Anterior cingulate cortex (tissue), 58 donors: ENCODE data around the gene SECISBP2.

Experiments used
- DNase-seq, 58 donors: peaks; one replicate each; lab custom pipeline; 2025; lab: John Stamatoyannopoulos, UW

SECISBP2 gene

DNA sequence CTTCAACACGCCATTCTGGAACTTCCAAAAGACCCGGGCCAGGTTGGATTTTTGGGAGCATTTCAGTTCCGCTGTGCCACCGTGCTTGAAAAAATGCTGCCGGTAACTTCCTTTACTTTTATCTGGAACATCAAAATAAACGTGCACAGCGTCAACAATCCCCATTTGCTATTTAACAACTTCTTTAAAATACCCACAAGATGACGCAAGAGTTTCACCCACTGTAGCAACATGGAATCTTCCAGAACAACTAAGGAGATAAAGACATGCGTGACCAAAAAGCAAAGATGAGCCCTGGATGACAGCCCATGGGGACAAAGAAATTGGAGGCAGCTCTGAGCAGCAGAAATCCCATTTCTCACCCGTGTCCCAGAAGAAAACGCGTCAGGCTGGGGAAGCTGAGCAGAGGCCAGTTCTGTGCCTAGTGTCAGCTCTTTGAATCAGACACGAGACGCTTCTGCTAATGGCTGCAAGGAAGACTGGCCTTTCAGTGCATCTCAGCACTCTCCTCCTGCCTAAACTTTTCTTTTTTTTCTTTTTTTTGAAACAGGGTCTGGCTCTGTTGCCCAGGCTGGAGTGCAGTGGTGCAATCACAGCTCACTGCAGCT, 61.3 kb downstream of the SECISBP2 start:
- no peak for DNase-seq

DNA sequence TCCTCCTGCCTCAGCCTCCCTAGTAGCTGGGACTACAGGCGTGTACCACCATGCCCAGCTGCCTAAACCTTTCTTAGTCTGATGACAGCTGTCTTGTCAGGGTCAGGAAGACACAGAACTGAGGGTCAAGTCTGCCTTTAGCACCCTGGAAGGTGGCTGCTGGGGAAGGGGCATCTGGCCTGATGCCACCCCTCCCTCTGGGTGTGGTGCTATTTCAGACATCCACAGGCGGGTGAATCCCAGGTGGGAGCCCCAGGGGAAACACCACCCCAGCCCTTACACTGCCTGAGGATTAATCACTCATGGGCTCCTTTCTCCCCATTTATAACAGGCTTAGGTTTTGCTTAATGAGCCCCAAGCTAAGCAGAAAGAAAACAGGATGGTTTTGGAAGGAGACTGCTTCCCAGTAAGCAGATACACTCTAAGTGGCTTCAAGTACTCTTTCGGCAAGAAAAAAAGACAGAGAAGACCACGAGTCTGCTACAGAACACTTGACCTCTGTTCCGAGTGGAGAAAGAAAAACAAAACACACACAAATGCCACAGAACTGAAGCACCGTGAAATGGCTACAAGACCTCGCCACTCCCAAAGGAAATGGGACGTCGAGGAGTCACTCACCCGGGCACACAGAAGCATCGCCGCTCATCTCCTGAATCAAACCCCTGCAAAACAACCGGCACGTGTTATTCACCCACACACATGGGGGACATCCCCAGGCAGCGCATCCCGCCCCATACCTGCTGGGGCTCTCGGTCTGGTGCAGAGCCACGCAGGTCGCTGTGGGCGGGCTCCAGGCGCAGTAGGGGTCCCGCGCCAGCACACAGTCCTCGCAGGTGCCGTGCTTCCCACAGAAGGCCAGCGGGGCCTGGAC, 62.4 kb downstream of the SECISBP2 start:
- DNase-seq, result no peak

DNA sequence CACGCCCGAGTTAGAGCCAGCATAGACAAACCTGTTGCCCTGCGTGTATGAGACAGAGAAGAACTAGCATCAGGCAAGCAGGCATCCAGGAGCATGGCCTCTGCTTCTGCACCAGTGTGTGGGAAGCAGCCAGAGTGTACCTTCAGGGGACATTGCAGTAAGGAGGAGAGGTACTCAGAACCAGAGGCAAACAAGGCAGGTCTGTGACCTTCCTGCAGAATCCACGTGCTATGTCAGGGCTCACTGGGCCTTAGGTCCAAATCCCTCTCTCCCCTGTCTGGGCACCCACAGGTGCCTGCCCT, 63.0 kb downstream of the SECISBP2 start:
- DNase-seq, result no peak

DNA sequence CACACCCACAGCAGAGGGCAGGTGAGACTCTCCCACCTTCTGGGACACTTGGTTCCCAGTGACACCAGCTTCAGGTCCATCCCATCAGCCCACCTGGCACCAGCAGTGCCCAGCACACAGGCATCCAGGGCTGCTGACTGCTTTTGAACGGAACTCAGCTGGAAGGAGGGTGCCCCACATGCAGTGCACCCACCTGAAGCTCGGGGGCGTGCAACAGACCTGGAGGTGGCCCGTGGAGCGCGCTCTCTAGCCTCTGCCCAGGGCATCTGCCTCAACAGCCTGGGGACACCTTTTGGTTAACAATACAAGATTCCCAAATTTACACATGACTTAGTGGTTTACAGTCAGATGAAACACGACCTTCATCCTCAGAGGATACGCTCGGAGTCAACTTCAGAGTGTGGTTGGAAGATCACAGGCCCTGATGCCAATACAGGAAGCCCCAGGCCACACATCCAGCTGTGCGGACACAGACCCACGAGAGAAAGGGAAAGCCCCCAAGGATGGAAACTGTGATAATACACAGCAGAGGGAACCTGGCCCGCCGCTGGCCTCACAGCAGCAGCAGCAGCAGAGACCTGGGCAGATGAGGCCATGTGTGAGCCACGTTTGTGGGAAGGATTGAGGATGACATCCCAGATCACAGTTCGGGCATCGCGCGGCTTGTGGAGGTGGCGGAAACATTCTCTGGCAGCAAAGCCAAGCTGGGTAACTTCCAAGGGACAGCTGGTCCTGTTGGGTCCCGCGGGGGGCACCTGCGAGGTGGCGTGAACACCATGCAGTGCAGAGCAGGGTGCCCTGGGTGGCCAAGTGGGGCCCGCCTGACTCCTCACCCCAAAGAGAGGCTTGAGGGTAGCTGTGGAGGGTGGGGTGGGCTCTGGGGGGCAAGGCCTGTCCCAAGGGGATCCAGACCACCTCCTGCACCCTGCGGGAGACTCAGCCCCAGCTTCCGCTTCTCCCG, 64.0 kb downstream of the SECISBP2 start:
- DNase-seq, result no peak

DNA sequence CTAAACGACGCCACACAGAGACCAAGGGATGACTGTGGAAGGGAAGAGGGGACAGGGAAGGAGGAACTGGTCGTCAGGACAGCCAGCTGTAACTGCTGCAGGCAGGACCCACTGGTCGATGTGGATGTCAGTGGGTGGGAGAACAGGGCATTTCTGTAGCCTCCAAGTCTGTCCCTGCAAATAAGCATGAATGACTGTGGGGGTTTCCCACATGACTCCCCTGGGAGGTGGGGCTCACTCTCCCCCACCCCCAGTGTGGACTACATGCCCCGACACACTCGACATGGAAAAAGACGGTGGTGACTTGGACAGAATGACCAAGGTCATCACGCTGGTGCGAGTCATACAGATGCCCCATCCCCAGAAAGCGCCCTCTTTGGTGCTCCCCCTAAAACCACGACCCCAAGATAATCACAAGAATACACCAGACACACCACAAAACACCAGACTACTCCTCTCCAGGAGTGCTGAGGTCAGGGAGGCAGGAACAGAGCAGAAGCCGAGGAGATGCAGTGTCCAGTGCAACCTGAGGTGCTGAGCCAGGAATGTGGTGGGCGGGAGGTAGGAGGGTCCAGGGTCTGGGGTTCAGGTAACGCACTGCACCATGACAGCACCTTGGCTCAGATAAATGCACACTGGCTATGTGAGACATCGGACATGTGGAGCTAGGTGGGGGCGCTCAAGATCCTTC, 64.9 kb downstream of the SECISBP2 start:
- no peak for DNase-seq

DNA sequence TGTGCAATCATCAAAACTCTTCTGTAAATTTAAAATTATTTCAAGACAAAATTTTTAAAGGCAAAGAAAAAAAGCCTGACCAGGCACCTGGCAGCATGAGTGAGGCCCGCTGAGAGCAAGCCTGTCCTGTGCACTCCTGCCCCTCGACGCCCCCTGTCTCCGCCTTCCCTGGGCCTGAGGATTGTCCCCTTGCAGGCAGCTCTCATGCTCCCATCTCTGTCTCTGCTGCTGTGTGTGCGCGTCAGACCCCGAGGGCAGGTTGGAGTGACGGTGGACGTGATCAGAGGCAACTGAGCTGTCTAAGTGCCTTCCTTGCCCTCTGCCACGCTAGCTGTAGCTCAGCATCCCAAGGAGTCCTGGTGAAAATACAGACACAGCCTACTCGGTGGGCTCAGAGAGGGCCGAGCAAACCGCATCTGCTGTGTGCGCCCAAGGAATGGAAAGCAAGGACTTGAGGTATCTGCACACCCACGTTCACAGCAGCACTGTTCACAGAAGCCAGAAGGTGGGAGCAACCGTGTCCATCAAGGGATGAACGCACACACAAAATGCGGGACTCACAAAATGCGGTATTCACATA, 65.5 kb downstream of the SECISBP2 start:
- peak in 1 of 58 donors; percentile 40 for DNase-seq

DNA sequence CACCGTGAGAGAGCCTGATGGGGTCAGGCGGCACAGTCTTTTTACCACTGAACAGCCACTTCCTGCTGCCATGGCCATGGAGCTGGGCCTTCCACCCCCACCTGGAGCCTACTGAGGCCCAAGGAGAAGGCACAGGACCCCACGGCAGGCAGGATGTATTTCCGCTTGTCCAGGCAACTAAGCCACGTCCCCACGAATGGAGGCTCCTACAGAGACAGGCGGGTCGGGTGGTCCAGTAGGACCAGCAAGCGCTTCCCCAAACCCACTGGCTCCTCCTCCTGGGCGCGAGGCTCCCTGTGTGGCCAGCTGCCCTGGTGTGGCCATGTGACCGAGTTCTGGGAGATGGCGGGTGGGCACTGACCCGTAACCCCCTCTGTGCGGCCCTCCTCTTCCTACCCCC, 66.5 kb downstream of the SECISBP2 start:
- DNase-seq, result no peak

DNA sequence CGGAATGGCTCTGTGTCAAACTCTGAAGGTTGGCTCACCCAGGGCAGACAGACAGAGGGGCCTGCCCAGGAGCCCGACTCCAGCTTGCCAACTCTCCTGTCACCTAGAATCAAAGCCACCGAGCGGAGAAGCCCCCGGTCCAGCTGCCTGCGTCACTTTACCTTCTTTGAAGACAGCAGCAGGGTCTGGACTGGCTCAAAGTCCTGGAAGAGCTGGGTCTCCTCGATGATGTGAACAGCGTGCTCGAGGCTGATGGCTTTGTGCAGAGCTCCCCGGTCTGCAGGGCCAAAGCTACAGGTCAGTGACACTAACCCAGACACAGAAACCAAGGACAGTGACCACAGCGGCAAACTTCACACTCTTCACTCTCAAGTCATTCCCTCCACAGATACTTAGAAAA, 67.9 kb downstream of the SECISBP2 start:
- DNase-seq, result no peak

DNA sequence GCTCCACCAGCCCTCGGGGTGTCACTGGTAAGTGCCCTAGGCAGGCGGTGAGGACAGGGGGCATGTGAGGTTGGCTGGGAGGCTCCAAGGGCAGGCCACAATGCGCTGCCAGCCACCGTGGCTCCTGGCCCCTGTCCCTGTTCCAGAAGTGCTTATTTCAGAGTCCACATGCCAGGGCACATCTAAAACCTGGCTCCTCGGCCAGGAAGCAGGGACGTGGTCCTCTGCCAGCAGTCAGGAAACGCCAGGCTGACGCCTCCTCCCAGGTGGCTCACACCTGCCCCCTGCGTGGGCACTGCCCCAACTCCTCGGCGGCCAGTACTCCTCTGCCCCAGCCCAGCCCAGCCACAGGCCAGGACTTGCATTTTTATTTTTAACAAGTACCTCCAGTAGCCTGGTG, 68.5 kb downstream of the SECISBP2 start:
- DNase-seq, result peak in 2 of 58 donors; percentile 11 to 21

DNA sequence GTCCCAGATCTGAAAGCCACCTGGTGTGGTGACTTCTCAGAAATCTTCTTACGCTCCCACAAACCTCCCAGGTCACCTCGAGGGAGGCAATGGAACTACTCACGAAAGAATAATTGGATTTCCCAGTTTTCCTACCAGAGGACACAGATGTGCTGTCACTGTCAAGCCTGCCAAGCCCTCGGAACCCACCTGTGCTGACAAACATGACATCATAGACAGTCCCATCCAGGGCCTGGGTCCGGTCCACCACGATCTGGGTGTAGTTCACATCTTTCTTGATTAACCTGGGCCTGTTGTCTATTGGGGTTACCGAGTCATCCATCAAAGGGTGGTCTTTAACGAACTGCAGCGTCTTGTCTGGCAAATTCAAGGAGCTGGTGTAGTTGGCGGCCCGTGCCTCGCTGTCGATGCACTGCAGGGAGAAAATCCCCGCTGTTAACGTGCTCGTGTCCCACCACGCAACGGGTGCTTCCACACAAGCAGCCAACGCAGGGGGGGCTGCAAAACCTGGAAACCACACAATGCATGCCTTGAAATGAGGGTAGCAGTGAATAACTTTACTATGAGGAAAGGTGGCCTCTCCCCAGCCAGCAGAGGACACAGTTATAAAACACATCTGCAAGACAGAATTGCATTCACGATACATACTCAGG, 69.0 kb downstream of the SECISBP2 start:
- DNase-seq, result no peak

DNA sequence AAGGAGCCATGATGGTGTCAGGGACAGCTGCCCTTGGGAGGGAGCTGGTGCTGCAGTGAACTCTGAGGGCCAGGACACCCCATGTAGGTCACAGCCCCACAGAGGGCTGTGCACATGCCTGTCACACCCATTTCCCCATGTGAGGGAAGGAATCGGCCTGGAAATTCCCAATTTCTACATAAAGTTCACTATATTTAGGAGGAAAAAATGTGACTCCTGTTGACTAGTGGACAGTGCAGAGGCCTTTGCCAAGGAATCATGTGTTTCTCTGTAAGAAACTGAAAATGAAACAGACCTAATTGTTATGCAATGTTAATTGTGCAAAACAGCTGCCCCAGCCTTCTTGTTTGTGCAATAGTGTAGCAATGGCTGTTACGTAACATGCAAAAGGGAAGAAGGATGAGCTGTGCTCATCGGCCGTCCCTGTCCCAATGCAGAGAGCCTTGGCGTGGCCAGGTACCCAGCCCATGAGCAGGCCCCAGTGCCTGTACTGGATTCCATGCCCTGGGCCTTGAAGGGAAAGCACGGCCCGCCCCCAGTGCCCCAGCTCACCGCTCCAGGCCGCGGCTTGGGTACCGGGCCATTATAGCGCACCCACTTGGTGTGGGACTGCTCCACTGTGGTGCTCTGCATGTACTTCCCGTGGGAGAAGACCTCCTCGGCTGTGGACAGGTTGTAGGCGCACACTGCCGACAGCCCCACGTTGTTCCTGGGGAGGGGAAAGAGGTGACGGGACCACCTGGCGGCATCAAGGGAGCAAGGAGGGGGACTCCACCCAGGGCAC, 70.0 kb downstream of the SECISBP2 start:
- peak in 13 of 58 donors; percentile 10 to 60 (median 20) for DNase-seq

DNA sequence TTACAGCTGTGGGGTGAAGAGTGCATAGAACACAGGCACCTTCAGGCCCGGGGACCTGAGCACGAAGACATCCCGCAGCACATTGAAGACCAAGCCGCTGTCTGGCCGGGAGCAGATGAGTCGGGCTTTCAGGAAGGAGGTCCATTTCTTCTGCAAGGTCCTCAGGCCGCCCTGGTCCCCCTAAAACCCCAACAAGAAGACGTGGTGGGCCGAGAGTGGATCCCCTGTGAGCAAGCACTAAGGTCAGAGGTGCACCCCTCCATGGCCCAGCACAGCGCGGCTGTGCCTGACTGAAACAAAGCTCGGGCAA, 70.5 kb downstream of the SECISBP2 start:
- no peak for DNase-seq

DNA sequence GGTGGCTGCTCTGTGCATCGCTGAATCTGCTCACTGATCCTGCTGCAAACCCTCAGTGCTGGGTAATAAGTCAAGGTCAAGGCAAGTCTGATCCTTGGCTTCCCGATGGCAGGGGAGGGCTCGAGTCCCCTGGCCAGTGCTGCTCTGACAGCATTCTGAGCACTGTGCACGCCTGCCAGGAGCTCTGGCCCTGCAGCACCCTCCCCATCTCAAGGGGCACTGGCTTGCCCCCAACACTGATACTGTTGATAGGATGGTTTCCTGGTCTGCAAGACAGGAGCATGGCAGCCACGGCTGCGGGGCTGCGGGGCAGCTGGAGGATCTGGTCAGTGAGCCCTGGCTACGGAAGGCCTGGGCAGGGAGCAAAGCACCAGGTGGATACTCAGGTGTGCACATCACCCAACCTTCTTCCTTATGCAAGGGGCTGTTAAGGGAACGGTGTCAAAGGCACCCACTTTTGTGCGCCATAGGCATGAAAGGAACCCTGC, 71.8 kb downstream of the SECISBP2 start:
- DNase-seq, result no peak

DNA sequence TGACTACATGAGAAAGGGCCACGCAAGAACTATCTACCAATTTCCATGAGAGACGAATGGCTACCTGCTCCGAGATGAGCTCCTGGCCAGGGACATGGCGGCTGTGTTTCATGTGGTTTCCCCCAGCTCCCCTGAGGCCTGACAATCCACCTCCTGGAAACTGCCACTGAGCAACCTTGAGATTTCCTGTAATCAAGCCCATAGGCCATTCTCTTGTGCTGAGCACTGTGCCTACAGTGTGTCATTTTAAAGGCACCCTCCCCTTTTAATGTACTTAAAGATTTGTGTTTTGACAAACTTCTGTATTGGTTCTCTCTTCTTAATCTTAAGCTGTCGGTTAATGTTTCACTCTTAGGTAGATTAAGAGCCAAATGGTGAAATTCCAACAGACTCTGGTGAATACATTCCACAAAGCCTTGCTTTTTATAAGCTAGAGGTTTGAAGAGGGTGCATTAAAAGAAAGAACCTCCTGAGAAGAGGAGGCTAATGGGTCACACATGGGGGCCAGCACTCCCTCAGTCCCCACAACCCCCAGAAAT, 72.3 kb downstream of the SECISBP2 start:
- no peak for DNase-seq

DNA sequence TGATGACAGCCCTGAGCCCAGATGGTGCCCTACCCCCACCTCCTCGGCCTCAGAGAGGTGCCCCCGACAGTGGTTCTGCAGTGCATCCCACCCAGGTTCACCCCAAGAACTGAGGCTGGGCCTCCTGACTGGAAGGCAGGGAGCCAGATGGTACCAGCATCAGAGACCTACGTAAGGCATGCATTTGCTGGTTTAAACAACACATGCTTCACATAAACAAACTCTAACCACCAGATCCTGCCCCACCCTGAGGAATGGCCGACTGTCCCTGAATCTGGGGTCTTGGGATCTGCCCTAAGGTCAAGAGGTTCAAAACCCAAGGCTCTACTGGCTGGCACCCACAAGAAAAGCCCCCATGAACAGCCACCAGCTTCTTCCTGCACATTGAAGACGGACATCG, 73.3 kb downstream of the SECISBP2 start:
- DNase-seq, result no peak

DNA sequence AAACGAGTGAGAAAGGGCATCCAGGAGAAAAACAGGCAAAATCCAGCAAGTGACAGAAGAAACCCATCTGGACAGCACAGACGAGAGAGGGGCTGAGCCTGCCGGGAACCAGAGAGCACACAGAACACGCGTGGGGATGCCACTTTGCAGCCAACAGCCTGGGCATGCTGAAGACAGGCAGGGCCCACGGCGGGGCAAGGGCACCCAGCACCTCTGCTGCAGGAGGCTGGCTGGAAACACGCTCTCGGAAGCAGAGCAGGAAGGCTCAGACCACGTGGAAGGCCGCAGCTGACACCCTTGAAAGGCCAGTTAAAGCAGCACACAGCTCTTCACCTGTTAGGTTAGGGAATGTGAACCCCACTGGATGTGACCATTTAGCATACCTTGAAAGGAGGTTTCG, 76.1 kb downstream of the SECISBP2 start:
- DNase-seq, result no peak

DNA sequence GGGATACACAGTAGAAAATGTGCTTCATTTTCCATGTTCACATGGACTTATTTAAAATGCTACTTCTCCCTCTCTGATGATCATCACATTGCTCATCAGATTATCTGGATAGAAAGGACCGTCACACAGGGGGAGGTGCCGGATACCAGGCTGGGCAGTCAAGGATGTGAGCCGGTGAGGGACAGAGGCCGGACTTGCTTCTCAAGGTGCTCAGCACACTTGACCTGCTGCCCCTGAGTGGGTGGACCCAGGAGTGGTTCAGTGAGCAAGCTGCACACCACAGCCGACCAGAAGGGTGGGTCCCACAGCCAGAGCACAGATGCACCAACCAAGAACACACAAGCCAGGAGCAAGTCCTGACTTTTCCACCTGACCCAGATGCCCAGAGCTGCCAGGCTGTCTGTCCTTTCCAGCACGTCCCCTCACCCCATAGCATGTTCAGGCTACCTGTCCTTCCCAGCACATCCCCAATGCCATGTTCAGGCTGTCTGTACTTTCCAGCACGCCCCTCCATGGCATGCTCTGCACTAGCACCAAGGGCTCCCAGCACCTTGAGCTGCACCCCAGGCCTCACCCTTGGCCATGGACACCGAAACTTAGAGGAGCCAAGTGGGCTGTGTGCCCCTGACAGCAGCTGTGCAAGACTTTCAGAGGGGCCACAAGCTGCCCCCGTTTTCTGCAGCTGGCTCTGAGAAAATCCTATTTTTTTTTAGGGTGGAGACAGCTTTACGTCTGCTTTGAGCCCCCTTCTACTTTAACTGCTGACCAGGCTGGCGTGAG, 77.8 kb downstream of the SECISBP2 start:
- DNase-seq, result no peak

DNA sequence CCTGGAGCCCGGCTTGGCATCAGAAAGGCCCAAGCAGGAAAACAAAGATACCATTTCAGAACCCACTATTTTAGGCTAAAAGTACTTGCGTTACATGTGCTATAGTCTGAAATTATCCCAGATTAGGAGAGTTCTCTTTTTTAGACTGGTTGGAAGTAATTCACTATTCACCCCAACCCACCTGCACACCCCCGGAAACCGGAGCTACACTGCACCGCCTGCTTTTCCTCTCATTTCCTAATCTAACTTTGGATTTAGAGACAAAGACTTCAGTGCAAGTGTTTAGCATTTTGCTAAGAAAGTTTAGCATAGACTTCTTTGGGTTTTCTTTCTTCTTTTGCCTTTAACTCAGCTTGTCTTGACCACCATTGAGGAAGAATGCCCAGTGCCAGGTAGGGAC, 79.2 kb downstream of the SECISBP2 start:
- DNase-seq, result peak in 1 of 58 donors; percentile 20
